ENCODE results near the gene CEND1.

GRCh38 chr11:765802-766091, 24.1 kb downstream of the CEND1 start:
- TF ChIP-seq POLR2A (IDR thresholded peaks at IDR 0.05; ENCODE audit: low read depth, low read length) (no peak), MXI1 (IDR thresholded peaks at IDR 0.05; ENCODE audit: borderline replicate concordance, low read depth, low read length) (no peak), CEBPB (IDR thresholded peaks at IDR 0.05; ENCODE audit: low read depth, low read length) (no peak), RFX5 (IDR thresholded peaks at IDR 0.05; ENCODE audit: low read depth, low read length) (no peak), USF2 (IDR thresholded peaks at IDR 0.05; ENCODE audit: low read depth, low read length) (no peak)
- TF ChIP-seq, protein P1, sequence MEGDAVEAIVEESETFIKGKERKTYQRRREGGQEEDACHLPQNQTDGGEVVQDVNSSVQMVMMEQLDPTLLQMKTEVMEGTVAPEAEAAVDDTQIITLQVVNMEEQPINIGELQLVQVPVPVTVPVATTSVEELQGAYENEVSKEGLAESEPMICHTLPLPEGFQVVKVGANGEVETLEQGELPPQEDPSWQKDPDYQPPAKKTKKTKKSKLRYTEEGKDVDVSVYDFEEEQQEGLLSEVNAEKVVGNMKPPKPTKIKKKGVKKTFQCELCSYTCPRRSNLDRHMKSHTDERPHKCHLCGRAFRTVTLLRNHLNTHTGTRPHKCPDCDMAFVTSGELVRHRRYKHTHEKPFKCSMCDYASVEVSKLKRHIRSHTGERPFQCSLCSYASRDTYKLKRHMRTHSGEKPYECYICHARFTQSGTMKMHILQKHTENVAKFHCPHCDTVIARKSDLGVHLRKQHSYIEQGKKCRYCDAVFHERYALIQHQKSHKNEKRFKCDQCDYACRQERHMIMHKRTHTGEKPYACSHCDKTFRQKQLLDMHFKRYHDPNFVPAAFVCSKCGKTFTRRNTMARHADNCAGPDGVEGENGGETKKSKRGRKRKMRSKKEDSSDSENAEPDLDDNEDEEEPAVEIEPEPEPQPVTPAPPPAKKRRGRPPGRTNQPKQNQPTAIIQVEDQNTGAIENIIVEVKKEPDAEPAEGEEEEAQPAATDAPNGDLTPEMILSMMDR (conservative IDR thresholded peaks at IDR 0.05; ENCODE audit: low read depth, low read length) = no peak

All from IMR-90 (cell line).